H9 (cell line): ENCODE results near the gene DCAF6. TPM values are rescaled to one million over a fixed set of nuclear protein-coding genes. Genes with fewer than 3 reads are reported as not detected.

ENCODE experiments used
- DNase-seq: peaks from one replicate; pipeline ENCODE4 v3.0.0-alpha.2; 2017
- H2AFZ ChIP-seq: one replicate; pipeline ENCODE4 v1.6.1; 2013; ENCODE audit warnings: mild to moderate bottlenecking, low read length, control low read depth, moderate library complexity
- H2AK5ac ChIP-seq: 2 replicates; pipeline ENCODE4 v1.6.1; 2013; ENCODE audit warnings: low read length, control low read depth, mixed read lengths; ENCODE audit not compliant: insufficient read length
- H2BK120ac ChIP-seq: one replicate; pipeline ENCODE4 v1.6.1; 2013; ENCODE audit warnings: low read depth, mild to moderate bottlenecking, low read length, control low read depth, inconsistent platforms; ENCODE audit not compliant: poor library complexity, severe bottlenecking
- H2BK12ac ChIP-seq: 2 replicates; pipeline ENCODE4 v1.6.1; 2013; ENCODE audit warnings: low read length, control low read depth, mixed read lengths, low read depth; ENCODE audit not compliant: insufficient read length
- H2BK15ac ChIP-seq: 2 replicates; pipeline ENCODE4 v1.6.1; 2013; ENCODE audit warnings: low read depth, low read length, control low read depth
- H2BK20ac ChIP-seq: one replicate; pipeline ENCODE4 v1.6.1; 2013; ENCODE audit warnings: low read depth, mild to moderate bottlenecking, low read length, control low read depth, inconsistent platforms; ENCODE audit not compliant: poor library complexity, severe bottlenecking
- H2BK5ac ChIP-seq: 2 replicates; pipeline ENCODE4 v1.6.1; 2013; ENCODE audit warnings: low read length, control low read depth, mixed read lengths; ENCODE audit not compliant: insufficient read length
- H3K14ac ChIP-seq: 2 replicates; pipeline ENCODE4 v1.6.1; 2013; ENCODE audit warnings: low read length, control low read depth; ENCODE audit not compliant: insufficient read depth
- H3K18ac ChIP-seq: 2 replicates; pipeline ENCODE4 v1.6.1; 2013; ENCODE audit warnings: low read depth, mild to moderate bottlenecking, mixed read lengths, low read length, control low read depth; ENCODE audit not compliant: insufficient read length
- H3K23ac ChIP-seq: 2 replicates; pipeline ENCODE4 v1.6.1; 2013; ENCODE audit warnings: low read length, control low read depth, mixed read lengths, low read depth; ENCODE audit not compliant: insufficient read length
- H3K23me2 ChIP-seq: 2 replicates; pipeline ENCODE4 v1.6.1; 2013; ENCODE audit warnings: low read depth, mild to moderate bottlenecking, mixed read lengths, low read length, control low read depth; ENCODE audit not compliant: insufficient read length, poor library complexity, severe bottlenecking
- H3K27ac ChIP-seq: 2 replicates; pipeline ENCODE4 v1.5.1; 2013; ENCODE audit warnings: low read length, control low read depth, mixed read lengths, low read depth; ENCODE audit not compliant: insufficient read length
- H3K27me3 ChIP-seq: 2 replicates; pipeline ENCODE4 v1.6.1; 2013; ENCODE audit warnings: low read length, control low read depth, inconsistent platforms; ENCODE audit not compliant: insufficient read depth
- H3K4ac ChIP-seq: 2 replicates; pipeline ENCODE4 v1.6.1; 2013; ENCODE audit warnings: low read depth, mild to moderate bottlenecking, control low read depth, inconsistent platforms, low read length, moderate library complexity
- H3K4me1 ChIP-seq: 2 replicates; pipeline ENCODE4 v1.6.1; 2013; ENCODE audit warnings: low read length, control low read depth, inconsistent platforms; ENCODE audit not compliant: insufficient read depth
- H3K4me2 ChIP-seq: 2 replicates; pipeline ENCODE4 v1.6.1; 2013; ENCODE audit warnings: low read length, control low read depth, mixed read lengths; ENCODE audit not compliant: insufficient read length, insufficient read depth
- H3K56ac ChIP-seq: 2 replicates; pipeline ENCODE4 v1.6.1; 2013; ENCODE audit warnings: low read depth, mild to moderate bottlenecking, mixed read lengths, low read length, control low read depth; ENCODE audit not compliant: insufficient read length
- H3K79me1 ChIP-seq: 2 replicates; pipeline ENCODE4 v1.6.1; 2013; ENCODE audit warnings: low read depth, mild to moderate bottlenecking, moderate library complexity, low read length, control low read depth, inconsistent platforms; ENCODE audit not compliant: insufficient read depth, poor library complexity, severe bottlenecking
- H3K79me2 ChIP-seq: 2 replicates; pipeline ENCODE4 v1.6.1; 2013; ENCODE audit warnings: low read length, control low read depth, inconsistent platforms; ENCODE audit not compliant: insufficient read depth
- H3K9ac ChIP-seq: 2 replicates; pipeline ENCODE4 v1.6.1; 2013; ENCODE audit warnings: low read length, control low read depth, mixed read lengths; ENCODE audit not compliant: insufficient read length; ENCODE audit errors: extremely low read depth
- H3K9me3 ChIP-seq: one replicate; pipeline ENCODE4 v1.6.1; 2013; ENCODE audit warnings: low read depth, low read length, inconsistent platforms; ENCODE audit not compliant: control insufficient read depth
- H3T11ph ChIP-seq: one replicate; pipeline ENCODE4 v1.6.1; 2013; ENCODE audit warnings: mild to moderate bottlenecking, low read length, control low read depth, inconsistent platforms
- H4K20me1 ChIP-seq: one replicate; pipeline ENCODE4 v1.6.1; 2013; ENCODE audit not compliant: control insufficient read depth, insufficient read length, insufficient read depth
- H4K5ac ChIP-seq: 2 replicates; pipeline ENCODE4 v1.6.1; 2013; ENCODE audit warnings: low read depth, mild to moderate bottlenecking, mixed read lengths, low read length, control low read depth; ENCODE audit not compliant: insufficient read length
- H4K8ac ChIP-seq: replicated peaks from 2 replicates; pipeline ENCODE4 v1.6.1; 2013; ENCODE audit warnings: low read length, control low read depth, mixed read lengths, low read depth; ENCODE audit not compliant: insufficient read length
- H4K91ac ChIP-seq: 2 replicates; pipeline ENCODE4 v1.6.1; 2013; ENCODE audit warnings: low read depth, mild to moderate bottlenecking, moderate library complexity, mixed read lengths, low read length, control low read depth; ENCODE audit not compliant: insufficient read length
- H3K27ac Mint-ChIP-seq, 3 experiments: 2 replicates in 2 of 3; 3 replicates in 1 of 3; pipeline ENCODE4 v1.8.0; 2020 to 2021; ENCODE audit warnings: mixed read lengths in 3 of 3, mild to moderate bottlenecking in 1 of 3, moderate library complexity in 1 of 3
- H3K27me3 Mint-ChIP-seq: 2 replicates; pipeline ENCODE4 v1.8.0; 2021; ENCODE audit warnings: low read depth, mild to moderate bottlenecking, moderate library complexity, mixed read lengths
- H3K36me3 Mint-ChIP-seq, 3 experiments: 2 replicates in 2 of 3; 3 replicates in 1 of 3; pipeline ENCODE4 v1.8.0; 2020 to 2021; ENCODE audit warnings: low read depth in 3 of 3, mixed read lengths in 3 of 3; ENCODE audit not compliant: insufficient read depth in 1 of 3
- H3K4me1 Mint-ChIP-seq, 2 experiments: 2 replicates each; pipeline ENCODE4 v1.8.0; 2020; ENCODE audit warnings: mixed read lengths in 2 of 2
- H3K4me3 Mint-ChIP-seq, 2 experiments: 2 replicates in 1 of 2; 3 replicates in 1 of 2; pipeline ENCODE4 v1.8.0; 2020 to 2021; ENCODE audit warnings: mild to moderate bottlenecking in 2 of 2, mixed read lengths in 2 of 2, moderate library complexity in 1 of 2
- H3K9me3 Mint-ChIP-seq, 2 experiments: 2 replicates in 1 of 2; 3 replicates in 1 of 2; pipeline ENCODE4 v1.8.0; 2020; ENCODE audit warnings: mild to moderate bottlenecking in 2 of 2, mixed read lengths in 2 of 2, moderate library complexity in 1 of 2
- CTCF ChIP-seq: fragments of 200-600 bp; sonication (generic); conservative IDR thresholded peaks from 3 replicates; pipeline ENCODE4 v1.8.0; 2021; ENCODE audit warnings: antibody characterized with exemption, mild to moderate bottlenecking
- WGBS: extraction: QIAGEN DNeasy Blood & Tissue Kit; methylation state at CpG from one replicate; pipeline ENCODE4 v1.1.7; 2013; ENCODE audit warnings: missing lambda C conversion rate, low lambda C conversion rate, mixed read lengths; ENCODE audit not compliant: insufficient read length; ENCODE audit errors: extremely low coverage; 5-methylcytosine and 5-hydroxymethylcytosine counted together
- total RNA-seq: library from RNA; stranded (reverse); gene quantifications from 2 replicates; pipeline ENCODE4 v1.2.1, GENCODE V29; 2021

The DCAF6 gene
- total RNA-seq, 1 experiment from 2014 or later = 16.0 TPM

- Histone ChIP-seq H3K79me2 (no peaks in the 10 kb centered on the region), H3K27me3 (no peaks in the 10 kb centered on the region), H2BK120ac (no peak overlapping the region), H3K4me2 (no peak overlapping the region), H2BK5ac (no peak overlapping the region), H2AK5ac (no peak overlapping the region), H3K14ac (no peak overlapping the region), H2AFZ (no peak overlapping the region), H4K91ac (no peak overlapping the region), H3T11ph (no peak overlapping the region), H2BK12ac (no peak overlapping the region), H2BK20ac (no peak overlapping the region), H3K9me3 (no peaks in the 10 kb centered on the region), H4K20me1 (no peaks in the 10 kb centered on the region), H3K79me1 (no peaks in the 10 kb centered on the region), H3K27ac (no peak overlapping the region), H3K4ac (no peak overlapping the region), H2BK15ac (no peak overlapping the region), H4K8ac (no peak overlapping the region), H3K18ac (no peak overlapping the region), H4K5ac (no peak overlapping the region), H3K4me1 (no peaks in the 10 kb centered on the region), H3K9ac (no peak overlapping the region), H3K56ac (no peak overlapping the region), H3K23me2 (no peaks in the 10 kb centered on the region), H3K23ac (no peak overlapping the region)
- no CpG with 5 or more reads among the region's 14 CpGs for WGBS
- Mint-ChIP-seq H3K9me3 (no peaks in the 10 kb centered on the region), H3K27ac (peak overlapping the region in 1 of 3 experiments; percentile 15; a peak in 1 of 7 replicates), H3K36me3 (peaks cover 0 to 8% (median 3%) of the 10 kb centered on the region in 3 experiments; a peak in 5 of 7 replicates), H3K4me3 (no peak overlapping the region), H3K27me3 (no peaks in the 10 kb centered on the region), H3K4me1 (peaks cover 2 to 6% of the 10 kb centered on the region in 2 experiments; a peak in 1 of 4 replicates)
- no peak for DNase-seq
- no peak for TF ChIP-seq CTCF
Observed at GRCh38 chr1:168088511-168089325, 152.2 kb downstream of the DCAF6 start.
